SK-N-MC (cell line): ENCODE results near the gene ADCYAP1R1.
"Not testable (repeated sequence)": the region's sequence is repeated elsewhere in the genome, so short reads cannot be mapped to it uniquely, and the experiment has no call there.

Experiments used
- DNase-seq: peaks from one replicate; pipeline ENCODE4 v3.0.0-alpha.2; 2011; ENCODE audit warnings: low read depth, low spot score
- H3K27ac ChIP-seq: fragments of 200-600 bp; sonication (generic); 2 replicates; pipeline ENCODE4 v1.5.1; 2016; ENCODE audit warnings: mixed run types
- H3K36me3 ChIP-seq: fragments of 200-600 bp; sonication (generic); 2 replicates; pipeline ENCODE4 v1.6.1; 2017; ENCODE audit warnings: antibody characterized with exemption, low read length, mixed read lengths; ENCODE audit not compliant: insufficient read depth
- H3K4me3 ChIP-seq: fragments of 200-600 bp; sonication (generic); 2 replicates; pipeline ENCODE4 v1.5.1; 2016
- H3K9ac ChIP-seq: fragments of 200-600 bp; sonication (generic); 2 replicates; pipeline ENCODE4 v1.8.0; 2017; ENCODE audit warnings: mixed run types, mixed read lengths; ENCODE audit not compliant: insufficient read length
- H3K9me3 ChIP-seq: fragments of 200-600 bp; sonication (generic); 2 replicates; pipeline ENCODE4 v1.6.1; 2017; ENCODE audit warnings: low read depth, mild to moderate bottlenecking, antibody characterized with exemption, low read length, moderate library complexity, mixed read lengths
- EZH2 ChIP-seq: fragments of 200-600 bp; sonication (generic); IDR thresholded peaks from one replicate; pipeline ENCODE4 v1.6.1; 2017; ENCODE audit warnings: antibody characterized with exemption
- FOXP2 ChIP-seq: optimal IDR thresholded peaks from 2 replicates; pipeline ENCODE3; 2011; ENCODE audit warnings: mild to moderate bottlenecking, moderate library complexity; ENCODE audit not compliant: insufficient read depth; ENCODE audit errors: extremely low read length, control extremely low read depth
- POLR2AphosphoS5 ChIP-seq: IDR thresholded peaks from 2 replicates; pipeline ENCODE4 v1.6.1; 2012; ENCODE audit warnings: mild to moderate bottlenecking, low read depth, low read length, borderline replicate concordance

ADCYAP1R1 gene

GRCh38 chr7:31134246-31135188 lies 82.4 kb downstream of the ADCYAP1R1 start:
- no peaks in the 10 kb centered on the region for H3K9me3 ChIP-seq
- H3K4me3 ChIP-seq: peak overlapping the region; percentile 13; the same call in 1 of the 2 replicates
- DNase-seq: peak; percentile 85
- H3K9ac ChIP-seq: peak overlapping the region; percentile 56
- peak overlapping the region; percentile 95 for H3K27ac ChIP-seq
- TF ChIP-seq EZH2: no peak
- no peak for TF ChIP-seq POLR2AphosphoS5
- no peak for TF ChIP-seq FOXP2
- H3K36me3 ChIP-seq: peaks cover 5% of the 10 kb centered on the region; the same call in 1 of the 2 replicates

DNA sequence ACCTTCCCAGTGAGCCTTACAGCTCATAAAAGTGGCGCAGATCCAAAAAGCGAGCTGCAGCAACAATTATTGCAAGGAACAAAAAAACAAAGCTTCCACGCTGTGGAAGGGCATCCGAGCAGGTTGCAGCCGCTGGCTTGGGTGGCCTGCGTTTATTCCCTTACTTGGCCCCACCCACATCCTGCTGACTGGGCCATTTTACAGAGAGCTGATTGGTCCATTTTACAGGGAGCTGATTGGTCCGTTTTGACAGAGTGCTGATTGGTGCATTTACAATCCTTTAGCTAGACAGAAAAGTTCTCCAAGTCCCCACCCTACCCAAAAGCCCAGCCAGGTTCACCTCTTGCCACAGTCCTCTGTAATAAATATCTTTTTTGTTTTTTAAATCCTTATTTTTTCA lies 85.1 kb downstream of the ADCYAP1R1 start:
- 0 out of 2 replicates have a peak, but pooled peaks cover 9% of the 10 kb centered on the region for H3K36me3 ChIP-seq
- TF ChIP-seq FOXP2: no peak
- no peak for TF ChIP-seq POLR2AphosphoS5
- TF ChIP-seq EZH2: no peak
- no peak for DNase-seq
- H3K27ac ChIP-seq: 0 out of 2 replicates have a peak overlapping the region, but pooled peaks have one; percentile 61
- H3K9me3 ChIP-seq: no peaks in the 10 kb centered on the region; the same call in 1 of the 2 replicates
- no peak overlapping the region for H3K9ac ChIP-seq
- H3K4me3 ChIP-seq: no peak overlapping the region

- Histone ChIP-seq H3K36me3 (no peaks in the 10 kb centered on the region), H3K9ac (no peak overlapping the region), H3K4me3 (no peak overlapping the region), H3K9me3 (no peaks in the 10 kb centered on the region; the same call in 1 of the 2 replicates), H3K27ac (no peak overlapping the region)
- peak; percentile 67 for DNase-seq
- TF ChIP-seq EZH2 (no peak), POLR2AphosphoS5 (no peak), FOXP2 (no peak)
Measured at GRCh38 chr7:31145339-31145738, 93.2 kb downstream of the ADCYAP1R1 start.

DNA sequence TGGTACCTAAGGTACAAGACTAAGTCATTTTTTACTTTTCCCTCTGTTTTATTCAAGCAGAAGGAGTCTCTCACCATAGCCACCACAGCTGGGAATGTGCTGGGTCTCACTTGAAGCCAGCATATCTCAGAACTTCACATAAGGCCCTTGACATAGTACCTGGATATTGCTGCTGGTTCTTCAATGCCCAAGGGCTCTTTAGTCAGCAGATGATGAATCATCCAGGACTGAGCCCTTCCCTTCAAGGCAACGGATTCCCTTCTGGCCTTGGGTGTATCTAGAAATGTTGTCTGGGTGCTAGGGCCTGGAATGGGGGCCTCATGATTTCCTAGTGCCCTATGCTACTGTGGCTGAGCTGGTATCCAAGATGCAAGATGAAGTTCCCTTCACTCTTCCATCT lies 93.9 kb downstream of the ADCYAP1R1 start:
- no peak overlapping the region for H3K27ac ChIP-seq
- no peaks in the 10 kb centered on the region for H3K36me3 ChIP-seq
- no peak for DNase-seq
- H3K4me3 ChIP-seq: no peak overlapping the region
- TF ChIP-seq EZH2 (no peak), FOXP2 (no peak), POLR2AphosphoS5 (no peak)
- no peaks in the 10 kb centered on the region; the same call in 1 of the 2 replicates for H3K9me3 ChIP-seq
- H3K9ac ChIP-seq: no peak overlapping the region

DNA sequence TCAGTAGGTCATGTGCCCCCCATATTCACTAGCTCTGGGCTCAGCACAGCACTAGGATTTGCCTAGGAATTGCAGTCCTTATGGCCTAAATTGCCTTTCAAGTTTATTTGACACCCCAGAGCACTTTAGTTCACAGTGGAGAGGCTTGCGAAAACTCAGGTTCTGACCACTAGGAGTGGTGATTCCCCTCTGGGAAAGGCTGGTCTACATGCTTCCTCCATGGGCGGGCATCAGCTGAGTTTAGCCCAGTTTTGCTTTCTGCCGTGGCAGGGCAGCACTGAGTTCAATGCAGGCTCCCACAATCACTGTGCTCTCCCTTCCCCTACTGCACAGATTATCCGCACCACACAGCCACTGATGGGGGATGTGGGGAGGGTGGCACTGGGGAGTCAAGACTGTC lies 94.4 kb downstream of the ADCYAP1R1 start:
- H3K9me3 ChIP-seq: no peaks in the 10 kb centered on the region; the same call in 1 of the 2 replicates
- H3K36me3 ChIP-seq: no peaks in the 10 kb centered on the region
- H3K4me3 ChIP-seq: no peak overlapping the region
- H3K9ac ChIP-seq: no peak overlapping the region
- TF ChIP-seq POLR2AphosphoS5 (no peak), EZH2 (no peak), FOXP2 (no peak)
- no peak overlapping the region for H3K27ac ChIP-seq
- DNase-seq: no peak

- Histone ChIP-seq H3K36me3 (no peaks in the 10 kb centered on the region), H3K9ac (no peak overlapping the region), H3K4me3 (no peak overlapping the region), H3K27ac (no peak overlapping the region), H3K9me3 (no peaks in the 10 kb centered on the region)
- no peak for DNase-seq
- no peak for TF ChIP-seq EZH2
- no peak for TF ChIP-seq POLR2AphosphoS5
- TF ChIP-seq FOXP2: no peak
Measured at GRCh38 chr7:31151849-31152248, 99.7 kb downstream of the ADCYAP1R1 start.

GRCh38 chr7:31153318-31153717 lies 101.2 kb downstream of the ADCYAP1R1 start:
- H3K36me3 ChIP-seq, H3K27ac ChIP-seq, H3K9ac ChIP-seq, H3K9me3 ChIP-seq, H3K4me3 ChIP-seq, DNase-seq: not testable (repeated sequence)

DNA sequence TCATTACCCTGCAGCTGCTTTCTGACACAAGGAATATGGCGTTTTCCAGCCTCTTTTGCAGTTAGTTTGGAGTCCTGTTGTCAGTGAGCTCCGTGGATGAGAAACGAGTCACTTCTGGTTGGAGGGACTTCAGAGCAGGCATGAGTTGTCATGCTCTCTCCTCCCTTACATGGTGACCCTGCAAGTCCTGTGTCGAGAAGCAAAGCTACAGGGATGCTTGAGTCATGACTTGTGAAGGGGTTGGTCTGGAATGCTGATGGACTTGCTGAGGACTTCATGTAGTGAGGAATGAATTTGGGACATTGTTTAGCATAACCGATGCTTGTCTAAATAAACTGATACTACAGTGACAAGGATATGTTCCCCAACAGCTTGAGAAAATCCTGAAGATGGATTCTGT lies 108.8 kb downstream of the ADCYAP1R1 start:
- Histone ChIP-seq H3K9ac (no peak overlapping the region), H3K27ac (no peak overlapping the region), H3K36me3 (no peaks in the 10 kb centered on the region), H3K4me3 (no peak overlapping the region), H3K9me3 (no peaks in the 10 kb centered on the region)
- TF ChIP-seq EZH2 (no peak), POLR2AphosphoS5 (no peak), FOXP2 (no peak)
- DNase-seq: no peak
